Lower leg skin (tissue), 4 donors: Measurements from ENCODE around the gene RIPK4. TPM values are rescaled to one million over a fixed set of nuclear protein-coding genes. Genes with fewer than 3 reads are reported as not detected.

Experiments used
- DNase-seq, 2 donors: peaks; one replicate each; pipeline ENCODE4 v3.0.0-alpha.2; 2019; ENCODE audit warnings: low spot score in 2 of 2
- H3K4me3 ChIP-seq: fragments of 200-600 bp; sonication (generic); 2 replicates; pipeline ENCODE4 v1.5.1; 2017; ENCODE audit warnings: mild to moderate bottlenecking, low read depth; ENCODE audit not compliant: poor library complexity, severe bottlenecking
- POLR2A ChIP-seq, 2 donors: fragments of 450-650 bp; IDR thresholded peaks; one replicate each; pipeline ENCODE4 v1.6.1; 2016 to 2017; ENCODE audit warnings: antibody characterized with exemption in 2 of 2, mild to moderate bottlenecking in 1 of 2, moderate library complexity in 1 of 2
- whole genome bisulfite sequencing, 2 donors: methylation state at CpG; one replicate each; pipeline ENCODE4 v1.1.5; 2018; 5-methylcytosine and 5-hydroxymethylcytosine counted together
- intact Hi-C: fragments of 100-400 bp; cut with DNase I; formaldehyde crosslinking; loops from one replicate; pipeline ENCODE4 v1.15.0; 2023; ENCODE audit warnings: low total_unique reads
- total RNA-seq, 4 donors: library from RNA; depleted of rRNA; stranded (reverse); fragments of >200 nt; gene quantifications; one replicate each; pipeline ENCODE4 v1.1.0, GENCODE V29; 2016
- TF ChIP-seq, protein P1 (sequence below), 3 donors: fragments of 450-650 bp; IDR thresholded peaks; one replicate each; pipeline ENCODE4 v1.5.1; 2016; ENCODE audit warnings: antibody characterized with exemption in 3 of 3, mild to moderate bottlenecking in 3 of 3, moderate library complexity in 2 of 3

Gene RIPK4
- total RNA-seq, 4 donors from 2014 or later, result 61.0 to 88.1 (median 68.2) TPM

DNA sequence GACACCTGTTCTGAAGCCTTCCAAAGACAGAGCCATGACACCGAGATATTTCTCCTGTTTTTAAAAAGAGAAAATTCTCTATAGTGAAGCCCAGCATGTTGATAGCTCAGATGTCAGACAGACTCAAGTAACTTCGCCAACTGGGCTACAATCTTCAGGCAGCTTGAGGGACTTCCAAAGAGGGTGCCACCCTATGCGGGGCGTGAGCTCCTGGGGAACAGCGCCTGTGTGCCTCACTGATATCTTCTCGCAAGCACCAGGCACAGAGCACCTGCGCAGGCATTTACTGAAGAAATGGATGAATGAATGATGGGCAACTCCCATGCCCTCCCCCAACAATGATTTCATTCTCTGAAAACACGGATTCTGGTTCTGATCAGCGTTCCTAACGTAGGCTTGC is 17.6 kb downstream of the RIPK4 start:
- no peak for DNase-seq
- TF ChIP-seq, protein P1, sequence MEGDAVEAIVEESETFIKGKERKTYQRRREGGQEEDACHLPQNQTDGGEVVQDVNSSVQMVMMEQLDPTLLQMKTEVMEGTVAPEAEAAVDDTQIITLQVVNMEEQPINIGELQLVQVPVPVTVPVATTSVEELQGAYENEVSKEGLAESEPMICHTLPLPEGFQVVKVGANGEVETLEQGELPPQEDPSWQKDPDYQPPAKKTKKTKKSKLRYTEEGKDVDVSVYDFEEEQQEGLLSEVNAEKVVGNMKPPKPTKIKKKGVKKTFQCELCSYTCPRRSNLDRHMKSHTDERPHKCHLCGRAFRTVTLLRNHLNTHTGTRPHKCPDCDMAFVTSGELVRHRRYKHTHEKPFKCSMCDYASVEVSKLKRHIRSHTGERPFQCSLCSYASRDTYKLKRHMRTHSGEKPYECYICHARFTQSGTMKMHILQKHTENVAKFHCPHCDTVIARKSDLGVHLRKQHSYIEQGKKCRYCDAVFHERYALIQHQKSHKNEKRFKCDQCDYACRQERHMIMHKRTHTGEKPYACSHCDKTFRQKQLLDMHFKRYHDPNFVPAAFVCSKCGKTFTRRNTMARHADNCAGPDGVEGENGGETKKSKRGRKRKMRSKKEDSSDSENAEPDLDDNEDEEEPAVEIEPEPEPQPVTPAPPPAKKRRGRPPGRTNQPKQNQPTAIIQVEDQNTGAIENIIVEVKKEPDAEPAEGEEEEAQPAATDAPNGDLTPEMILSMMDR (IDR thresholded peaks at IDR 0.05), result no peak
- no peak for TF ChIP-seq POLR2A (IDR thresholded peaks at IDR 0.05)
- H3K4me3 ChIP-seq, result no peak overlapping the region
- intact Hi-C loops, result no loop called here
- 72 to 80% methylated on average over 10 of the region's 10 CpGs for WGBS, 2 donors

DNA sequence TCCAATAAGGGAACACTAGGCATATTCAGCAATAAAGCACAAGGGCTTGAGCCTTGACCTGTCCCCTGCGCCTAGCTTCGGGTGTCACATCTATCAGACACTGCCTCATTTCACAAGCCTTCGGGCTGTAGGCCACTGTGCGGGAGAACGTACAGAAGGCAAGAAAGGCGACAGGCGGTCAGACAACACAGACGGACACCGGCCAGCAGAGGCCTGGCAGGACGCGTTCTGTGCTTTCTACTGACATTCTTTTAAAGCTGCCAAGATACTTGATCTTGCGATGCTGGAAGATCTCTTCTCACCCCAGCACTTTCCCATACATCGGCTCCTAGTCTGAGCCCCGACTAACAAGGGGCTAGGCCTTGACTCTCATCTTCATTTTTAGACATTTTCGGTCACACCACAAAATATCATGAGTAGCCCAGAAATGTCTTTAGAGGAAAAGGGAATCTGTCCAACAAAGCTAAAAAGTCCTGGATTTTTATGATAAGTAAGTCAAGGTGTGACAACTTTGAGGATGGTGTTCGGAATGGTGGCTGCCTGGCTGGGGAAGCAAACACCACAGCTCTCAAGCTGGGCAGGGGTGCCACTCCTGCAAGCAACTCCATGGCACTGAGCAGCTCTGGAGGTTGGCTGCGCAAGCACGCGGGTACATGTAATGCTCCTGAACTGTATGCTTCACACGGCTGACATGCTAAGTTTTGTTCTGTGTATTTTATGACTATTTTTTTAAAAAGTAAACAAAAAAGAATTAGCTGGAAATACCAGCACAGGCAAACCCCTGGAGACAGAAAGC is 18.7 kb downstream of the RIPK4 start:
- intact Hi-C loops, result no loop called here
- DNase-seq, result no peak

DNA sequence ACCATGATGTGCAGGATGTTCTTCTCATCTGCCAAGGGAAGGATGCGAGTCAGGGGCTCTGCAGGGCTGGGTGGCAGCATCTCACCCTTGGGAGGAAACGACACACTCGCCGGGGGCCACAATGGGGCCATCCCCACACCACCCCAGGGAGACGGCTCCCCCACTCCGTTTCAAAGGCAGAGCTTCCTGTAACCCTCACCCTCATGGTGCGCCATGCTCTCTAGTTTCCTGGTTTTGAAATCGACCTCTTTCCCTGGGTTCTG is 20.2 kb downstream of the RIPK4 start:
- TF ChIP-seq, protein P1 (IDR thresholded peaks at IDR 0.05), result no peak
- TF ChIP-seq POLR2A (IDR thresholded peaks at IDR 0.05), result no peak
- intact Hi-C loops, result no loop called here

More for the DNA sequence above, 18.7 kb downstream of the RIPK4 start:
- H3K4me3 ChIP-seq, result no peak overlapping the region
- 85 to 88% methylated on average over 20 of the region's 20 CpGs for WGBS, 2 donors
- no peak for TF ChIP-seq POLR2A (IDR thresholded peaks at IDR 0.05)
- TF ChIP-seq, protein P1 (IDR thresholded peaks at IDR 0.05), result no peak

DNA sequence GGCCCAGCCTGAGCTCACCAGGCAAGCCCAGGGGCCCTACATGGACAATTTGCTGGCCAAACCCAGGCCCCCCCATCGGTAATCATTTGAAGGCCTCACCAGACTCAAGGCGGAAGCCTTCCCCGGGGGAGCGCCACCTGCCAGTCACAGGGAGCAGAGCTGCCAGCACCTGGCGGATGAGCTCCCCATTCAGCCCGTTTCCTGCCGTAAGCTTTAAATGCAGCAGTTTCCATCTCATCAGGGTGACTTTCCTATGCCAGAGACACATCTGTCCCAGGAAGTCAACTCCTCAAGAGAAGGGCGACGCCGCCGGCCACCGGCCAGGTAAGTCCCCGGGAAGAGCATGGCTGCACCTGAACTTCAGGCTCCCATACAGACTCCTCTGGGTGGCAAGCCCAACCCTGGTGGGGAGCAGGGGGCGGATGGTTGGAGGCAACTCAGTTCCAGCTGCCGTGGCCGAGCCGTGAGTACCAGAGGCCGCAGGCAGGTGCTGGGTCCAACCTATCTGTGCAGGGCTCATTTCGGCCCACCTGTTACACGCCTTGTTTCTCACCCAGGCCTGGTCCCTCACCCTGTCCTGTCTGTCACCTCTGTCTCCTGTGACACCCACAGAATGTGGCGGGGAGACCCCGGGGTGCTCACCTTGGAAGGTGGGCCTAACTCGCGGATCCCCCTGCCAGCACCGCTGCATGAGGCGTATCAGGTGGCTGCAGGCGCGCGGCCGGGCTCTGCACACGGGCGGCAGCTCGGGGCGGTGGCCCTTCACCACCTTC is 20.7 kb downstream of the RIPK4 start:
- 89 to 97% methylated on average over 33 to 34 of the region's 34 CpGs for WGBS, 2 donors
- no peak for TF ChIP-seq POLR2A (IDR thresholded peaks at IDR 0.05)
- TF ChIP-seq, protein P1 (IDR thresholded peaks at IDR 0.05), result no peak
- intact Hi-C loops, result no loop called here
- H3K4me3 ChIP-seq, result no peak overlapping the region
- DNase-seq, result no peak

More for the DNA sequence above, 20.2 kb downstream of the RIPK4 start:
- no peak for DNase-seq
- H3K4me3 ChIP-seq, result no peak overlapping the region
- WGBS, 2 donors, result 89% methylated on average over 8 of the region's 8 CpGs

DNA sequence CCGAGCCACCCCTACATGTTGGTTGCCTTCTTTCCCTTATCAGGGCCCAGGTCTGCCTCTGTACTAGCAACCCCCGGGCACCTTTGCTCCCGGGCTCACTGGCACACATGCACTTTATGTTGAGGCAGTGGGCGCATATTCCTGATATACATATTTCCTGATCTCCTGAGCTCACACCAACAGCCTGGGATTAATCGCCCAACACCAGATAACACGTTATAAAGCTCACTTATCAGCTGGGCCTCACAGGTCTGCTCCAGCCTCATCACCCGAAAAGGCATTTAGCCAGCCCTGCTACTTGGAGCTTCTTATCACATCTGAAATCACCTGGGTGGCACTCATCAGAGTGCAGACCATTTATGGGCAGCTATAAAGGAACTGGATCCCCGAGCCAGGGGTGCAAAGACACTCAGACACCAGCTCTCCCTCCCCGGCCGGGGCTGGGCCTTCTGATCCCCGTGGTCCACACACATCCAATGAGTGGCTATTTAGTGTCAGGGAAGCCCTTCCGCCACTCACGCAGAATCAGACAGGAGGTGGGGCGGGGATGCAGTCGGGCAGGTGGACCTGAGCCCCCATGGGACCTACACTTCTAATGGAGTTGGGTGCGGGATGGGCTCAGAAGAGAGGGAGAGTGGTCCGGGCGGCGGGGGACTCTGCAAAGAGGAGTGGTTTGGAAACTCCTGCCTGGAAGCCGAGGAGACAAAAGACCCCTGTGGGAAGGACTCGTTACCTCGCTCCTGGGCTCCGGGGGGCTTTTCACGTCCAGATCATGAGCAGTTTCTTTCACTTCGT is 21.6 kb downstream of the RIPK4 start:
- 88 to 91% methylated on average over 25 of the region's 25 CpGs for WGBS, 2 donors
- H3K4me3 ChIP-seq, result no peak overlapping the region
- intact Hi-C loops, result no loop called here
- DNase-seq, result no peak
- TF ChIP-seq POLR2A (IDR thresholded peaks at IDR 0.05), result no peak
